IMR-90 (cell line): ENCODE data around the gene EDIL3. TPM values are rescaled to one million over a fixed set of nuclear protein-coding genes. Genes with fewer than 3 reads are reported as not detected.

Source experiments
- CHD1 ChIP-seq: IDR thresholded peaks from 2 replicates; pipeline ENCODE4 v1.6.1; 2012; ENCODE audit warnings: low read depth, low read length, improper control_type of control experiment
- CTCF ChIP-seq: conservative IDR thresholded peaks from 2 replicates; pipeline ENCODE4 v1.5.1; 2012; ENCODE audit warnings: mild to moderate bottlenecking, low read depth, low read length, improper control_type of control experiment
- MAZ ChIP-seq: IDR thresholded peaks from 2 replicates; pipeline ENCODE4 v1.6.1; 2012; ENCODE audit warnings: low read depth, mild to moderate bottlenecking, low read length, improper control_type of control experiment, moderate library complexity, borderline replicate concordance
- NFE2L2 ChIP-seq: fragments of 150-350 bp; IDR thresholded peaks from 2 replicates; pipeline ENCODE4 v1.6.1; 2016; ENCODE audit warnings: low read depth, mild to moderate bottlenecking, low read length
- RFX5 ChIP-seq: IDR thresholded peaks from 2 replicates; pipeline ENCODE4 v1.8.0; 2012; ENCODE audit warnings: low read depth, mild to moderate bottlenecking, low read length, moderate library complexity
- polyA plus RNA-seq, 3 experiments: library from polyadenylated mRNA; depleted of rRNA; stranded (reverse); fragments of >200 nt; gene quantifications; 2 replicates each; pipeline ENCODE4 v1.2.3, GENCODE V29; 2012; ENCODE audit warnings: low replicate concordance in 1 of 3
- total RNA-seq: library from RNA; depleted of rRNA; stranded (reverse); fragments of >200 nt; gene quantifications from 2 replicates; pipeline ENCODE4 v1.2.3, GENCODE V29; 2012

The EDIL3 gene
- total and polyA plus RNA-seq, 2 of the 4 experiments (the other 2 are of a cell fraction) = 55.5 to 82.8 TPM

GRCh38 chr5:83917261-83917908 lies 467.3 kb downstream of the EDIL3 start (continued):
- no peak for TF ChIP-seq CTCF
- TF ChIP-seq CHD1 = no peak
- no peak for TF ChIP-seq RFX5
- no peak for TF ChIP-seq MAZ
- TF ChIP-seq NFE2L2 = no peak
